ENCODE measurements around the gene COL8A1. TPM values are rescaled to one million over a fixed set of nuclear protein-coding genes. Genes with fewer than 3 reads are reported as not detected.

COL8A1 gene
- total and polyA plus RNA-seq, 2 donors (not counting 1 experiment from before 2014, with no cell fraction given) = 0.12 TPM; not detected in 1

DNA sequence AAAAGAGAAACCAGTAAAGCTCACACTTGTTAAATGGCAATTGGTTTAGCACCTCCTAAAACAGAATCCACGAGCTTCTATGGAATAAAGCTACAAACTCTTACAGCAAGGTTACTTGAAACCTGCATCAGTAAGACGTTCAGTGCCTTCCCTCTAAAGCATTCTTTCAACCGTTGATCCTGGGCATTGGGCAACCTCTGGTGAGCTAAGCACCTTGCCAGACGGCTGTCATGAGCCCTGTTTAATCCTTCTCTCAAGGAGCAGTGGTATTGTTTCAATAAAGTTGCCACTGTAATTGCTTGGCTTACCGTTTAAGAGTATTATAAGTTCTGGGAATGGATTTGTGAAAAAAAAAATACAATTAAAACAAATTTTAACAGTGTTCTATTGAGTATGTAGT lies 75.0 kb downstream of the COL8A1 start:
- ChIA-PET POLR2A (no interaction called here), CTCF (no interaction called here)
- Histone ChIP-seq H3K27ac (ENCODE audit: low read length in 2 of 2) (no peak overlapping the region), H2AFZ (ENCODE audit: insufficient read depth, low read depth, low read length, poor library complexity, severe bottlenecking) (no peak overlapping the region), H4K20me1 (ENCODE audit: control insufficient read depth, insufficient read depth, low read length, poor library complexity, severe bottlenecking) (no peaks in the 10 kb centered on the region), H3K36me3 (replicated peaks in 1 of 2; ENCODE audit: control extremely low read depth in 1 of 2, control insufficient read depth in 1 of 2, extremely low read depth in 1 of 2, insufficient read depth in 2 of 2, low read length in 1 of 2) (no peaks in the 10 kb centered on the region), H3K9ac (ENCODE audit: low read length) (no peak overlapping the region), H3K79me2 (ENCODE audit: control insufficient read depth, insufficient read depth, low read length) (no peaks in the 10 kb centered on the region), H3K4me1 (ENCODE audit: control insufficient read depth in 2 of 2, insufficient read depth in 2 of 2, low read length in 2 of 2) (no peaks in the 10 kb centered on the region), H3K4me3 (ENCODE audit: control extremely low read depth in 1 of 5, extremely low read depth in 1 of 5, insufficient read depth in 1 of 5, low read depth in 2 of 5, low read length in 4 of 5) (no peak overlapping the region), H3K9me3 (ENCODE audit: control extremely low read depth in 1 of 3, control insufficient read depth in 2 of 3, insufficient read depth in 1 of 3, low read length in 2 of 3) (no peaks in the 10 kb centered on the region), H3K27me3 (replicated peaks in 1 of 4; ENCODE audit: control extremely low read depth in 1 of 4, control insufficient read depth in 3 of 4, insufficient read depth in 4 of 4, low read length in 3 of 4) (no peaks in the 10 kb centered on the region), H3K4me2 (replicated peaks; ENCODE audit: low read depth, low read length, poor library complexity, severe bottlenecking) (no peak overlapping the region)
- WGBS (ENCODE audit: insufficient coverage) = 69% methylated on average over 4 of the region's 5 CpGs
- Mint-ChIP-seq H3K27me3 (peaks cover 15% of the 10 kb centered on the region), H3K27ac (no peak overlapping the region), H3K4me1 (no peaks in the 10 kb centered on the region), H3K4me3 (no peak overlapping the region), H3K9me3 (ENCODE audit: insufficient read depth) (no peaks in the 10 kb centered on the region)
- DNase-seq = no peak
- ATAC-seq (ENCODE audit: low read depth) = no peak
- TF ChIP-seq EZH2 (IDR thresholded peaks at IDR 0.05; ENCODE audit: borderline replicate concordance, insufficient read depth, low read depth, low read length, poor library complexity, severe bottlenecking) = no peak
- TF ChIP-seq, protein P1, sequence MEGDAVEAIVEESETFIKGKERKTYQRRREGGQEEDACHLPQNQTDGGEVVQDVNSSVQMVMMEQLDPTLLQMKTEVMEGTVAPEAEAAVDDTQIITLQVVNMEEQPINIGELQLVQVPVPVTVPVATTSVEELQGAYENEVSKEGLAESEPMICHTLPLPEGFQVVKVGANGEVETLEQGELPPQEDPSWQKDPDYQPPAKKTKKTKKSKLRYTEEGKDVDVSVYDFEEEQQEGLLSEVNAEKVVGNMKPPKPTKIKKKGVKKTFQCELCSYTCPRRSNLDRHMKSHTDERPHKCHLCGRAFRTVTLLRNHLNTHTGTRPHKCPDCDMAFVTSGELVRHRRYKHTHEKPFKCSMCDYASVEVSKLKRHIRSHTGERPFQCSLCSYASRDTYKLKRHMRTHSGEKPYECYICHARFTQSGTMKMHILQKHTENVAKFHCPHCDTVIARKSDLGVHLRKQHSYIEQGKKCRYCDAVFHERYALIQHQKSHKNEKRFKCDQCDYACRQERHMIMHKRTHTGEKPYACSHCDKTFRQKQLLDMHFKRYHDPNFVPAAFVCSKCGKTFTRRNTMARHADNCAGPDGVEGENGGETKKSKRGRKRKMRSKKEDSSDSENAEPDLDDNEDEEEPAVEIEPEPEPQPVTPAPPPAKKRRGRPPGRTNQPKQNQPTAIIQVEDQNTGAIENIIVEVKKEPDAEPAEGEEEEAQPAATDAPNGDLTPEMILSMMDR (IDR thresholded peaks at IDR 0.05) = no peak
- intact Hi-C loops (cut with micrococcal nuclease) = no loop called here

DNA sequence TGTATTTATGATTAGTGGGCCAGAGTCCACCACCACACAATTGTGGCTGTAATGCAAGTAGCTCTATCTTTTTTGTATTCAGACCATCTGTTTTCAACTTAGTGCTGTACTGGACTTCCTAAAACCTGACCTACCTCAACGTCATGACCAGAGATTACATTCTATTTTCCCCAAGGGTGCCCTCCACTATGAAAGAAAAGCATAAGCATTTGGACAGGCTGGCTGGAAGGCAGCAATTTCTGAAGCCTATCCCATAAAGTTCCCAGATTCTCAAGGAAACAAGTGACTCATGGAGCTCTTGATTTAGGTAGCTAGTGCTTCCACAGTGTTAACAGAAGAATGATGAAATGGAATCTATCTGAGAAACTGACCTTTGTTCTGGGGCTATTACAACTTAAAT lies 75.8 kb downstream of the COL8A1 start:
- peaks cover 15% of the 10 kb centered on the region for H3K27me3 Mint-ChIP-seq
- no peaks in the 10 kb centered on the region for H3K4me1 Mint-ChIP-seq
- Histone ChIP-seq H3K4me3 (ENCODE audit: control extremely low read depth in 1 of 5, extremely low read depth in 1 of 5, insufficient read depth in 1 of 5, low read depth in 2 of 5, low read length in 4 of 5) (no peak overlapping the region), H3K79me2 (ENCODE audit: control insufficient read depth, insufficient read depth, low read length) (no peaks in the 10 kb centered on the region), H3K4me2 (replicated peaks; ENCODE audit: low read depth, low read length, poor library complexity, severe bottlenecking) (no peak overlapping the region), H2AFZ (ENCODE audit: insufficient read depth, low read depth, low read length, poor library complexity, severe bottlenecking) (no peak overlapping the region), H3K4me1 (ENCODE audit: control insufficient read depth in 2 of 2, insufficient read depth in 2 of 2, low read length in 2 of 2) (no peaks in the 10 kb centered on the region), H4K20me1 (ENCODE audit: control insufficient read depth, insufficient read depth, low read length, poor library complexity, severe bottlenecking) (no peaks in the 10 kb centered on the region), H3K27me3 (replicated peaks in 1 of 4; ENCODE audit: control extremely low read depth in 1 of 4, control insufficient read depth in 3 of 4, insufficient read depth in 4 of 4, low read length in 3 of 4) (no peaks in the 10 kb centered on the region), H3K36me3 (replicated peaks in 1 of 2; ENCODE audit: control extremely low read depth in 1 of 2, control insufficient read depth in 1 of 2, extremely low read depth in 1 of 2, insufficient read depth in 2 of 2, low read length in 1 of 2) (no peaks in the 10 kb centered on the region), H3K9me3 (ENCODE audit: control extremely low read depth in 1 of 3, control insufficient read depth in 2 of 3, insufficient read depth in 1 of 3, low read length in 2 of 3) (no peaks in the 10 kb centered on the region), H3K27ac (ENCODE audit: low read length in 2 of 2) (no peak overlapping the region), H3K9ac (ENCODE audit: low read length) (no peak overlapping the region)
- DNase-seq (no peak), ATAC-seq (ENCODE audit: low read depth) (no peak)
- H3K27ac Mint-ChIP-seq = no peak overlapping the region
- ChIA-PET CTCF (no interaction called here), POLR2A (no interaction called here)
- WGBS (ENCODE audit: insufficient coverage) = no CpG with 5 or more reads among the region's 1 CpG
- no peak for TF ChIP-seq EZH2 (IDR thresholded peaks at IDR 0.05; ENCODE audit: borderline replicate concordance, insufficient read depth, low read depth, low read length, poor library complexity, severe bottlenecking)
- TF ChIP-seq, protein P1 (IDR thresholded peaks at IDR 0.05) = no peak
- intact Hi-C loops (cut with micrococcal nuclease) = no loop called here
- no peaks in the 10 kb centered on the region for H3K9me3 Mint-ChIP-seq (ENCODE audit: insufficient read depth)
- H3K4me3 Mint-ChIP-seq = no peak overlapping the region
